ENCODE data around the gene TPRN.

GRCh38 chr9:137192448-137192780 lies 8.1 kb downstream of the TPRN start:
- TF ChIP-seq CTCF (IDR thresholded peaks at IDR 0.05; ENCODE audit: low read length) (no peak), EZH2 (IDR thresholded peaks at IDR 0.05; ENCODE audit: borderline replicate concordance, low read length) (no peak)

All from OCI-LY1 (cell line).